Stimulated activated CD4-positive, alpha-beta T cell treated with anti-CD3 and anti-CD28 coated beads, TNF-alpha, amount 100 ng/mL, for 4 hours (primary cell): ENCODE data around the gene CWC15.
"Not testable (repeated sequence)": the region's sequence is repeated elsewhere in the genome, so short reads cannot be mapped to it uniquely, and the experiment has no call there.

ENCODE experiments used
- DNase-seq, 3 experiments: peaks; one replicate each; pipeline ENCODE4 v3.0.0-alpha.2; 2020; ENCODE audit warnings: low read depth in 3 of 3

Gene CWC15

DNA sequence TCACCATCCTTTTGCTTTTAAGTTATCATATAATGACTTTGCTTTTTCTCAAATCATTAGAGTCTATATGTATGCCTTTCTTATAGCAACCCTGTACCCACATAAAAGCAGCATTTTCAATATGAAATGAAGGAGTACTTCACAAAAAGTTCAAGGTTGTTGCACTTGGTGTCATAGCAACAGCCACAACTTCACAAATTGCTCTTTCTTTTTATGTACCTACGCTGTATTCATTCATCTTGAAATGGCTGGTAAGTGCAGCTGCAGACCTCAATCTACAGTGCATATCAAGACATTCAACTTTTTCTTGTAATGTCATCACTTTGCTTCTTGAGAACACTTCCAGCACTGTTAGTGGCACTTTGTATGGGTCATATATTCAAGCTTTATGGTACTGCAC, 18.6 kb downstream of the CWC15 start:
- no peak for DNase-seq

- no peak for DNase-seq
These were observed 25.2 kb downstream of the CWC15 start for GRCh38 chr11:94948070-94948617.

DNA sequence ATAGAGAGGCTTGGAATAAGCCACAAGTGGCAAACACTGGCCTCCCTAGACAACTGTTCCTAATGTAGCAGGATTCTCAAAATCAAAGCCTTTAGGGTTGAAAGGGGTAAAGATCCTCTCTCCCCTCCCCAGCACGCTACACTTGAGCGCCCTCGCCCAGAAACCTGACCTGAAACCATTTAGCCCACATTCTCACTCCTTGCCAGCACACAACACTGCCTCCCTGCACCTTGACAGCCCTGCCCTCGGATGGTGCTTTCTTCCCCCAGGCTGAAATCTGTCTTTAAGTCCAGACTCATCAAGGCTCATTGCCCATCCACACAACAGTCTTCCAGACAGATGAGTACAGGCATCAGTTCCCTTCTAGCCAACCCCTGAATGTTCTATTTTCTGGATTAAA, 26.5 kb downstream of the CWC15 start:
- no peak for DNase-seq

DNA sequence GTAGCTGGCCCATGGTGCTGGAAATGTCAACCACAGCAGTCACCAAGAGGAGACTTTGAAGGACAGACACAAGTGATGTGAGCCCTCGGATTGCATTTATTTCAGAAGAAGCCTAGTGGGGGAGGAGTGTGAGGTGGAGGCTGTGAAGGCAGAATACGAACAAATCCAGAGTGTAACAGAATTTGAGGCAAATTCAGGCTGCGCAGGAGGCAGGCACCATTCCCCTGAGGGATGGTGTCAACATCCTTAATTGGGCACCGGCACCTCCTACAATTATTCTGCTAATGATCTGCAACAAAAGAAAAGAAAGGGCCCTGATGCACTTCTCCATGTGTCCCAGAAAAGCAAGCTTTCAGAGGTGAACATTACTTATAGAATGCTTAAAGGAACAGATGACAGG, 32.2 kb downstream of the CWC15 start:
- no peak for DNase-seq

DNA sequence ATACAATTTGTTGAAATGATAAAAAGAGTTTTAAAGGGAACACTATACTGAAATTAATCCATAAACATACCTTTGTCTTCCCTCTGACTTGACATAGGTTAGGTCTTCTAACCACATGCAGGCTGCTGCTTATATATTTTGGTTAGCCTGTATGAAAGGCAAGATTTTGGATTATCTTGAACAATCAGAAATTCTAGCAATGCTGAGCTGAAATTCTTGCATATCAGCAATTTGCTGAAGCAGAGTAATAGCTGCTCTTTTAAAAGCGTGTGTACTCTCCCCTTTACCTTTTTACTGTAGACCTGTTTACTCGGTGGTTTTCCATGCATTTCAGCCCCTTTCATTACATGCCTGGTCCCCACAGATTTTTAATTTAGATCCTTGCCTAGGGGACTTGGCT, 34.0 kb downstream of the CWC15 start:
- no peak for DNase-seq

GRCh38 chr11:94938095-94939055, 35.0 kb downstream of the CWC15 start:
- no peak for DNase-seq

DNA sequence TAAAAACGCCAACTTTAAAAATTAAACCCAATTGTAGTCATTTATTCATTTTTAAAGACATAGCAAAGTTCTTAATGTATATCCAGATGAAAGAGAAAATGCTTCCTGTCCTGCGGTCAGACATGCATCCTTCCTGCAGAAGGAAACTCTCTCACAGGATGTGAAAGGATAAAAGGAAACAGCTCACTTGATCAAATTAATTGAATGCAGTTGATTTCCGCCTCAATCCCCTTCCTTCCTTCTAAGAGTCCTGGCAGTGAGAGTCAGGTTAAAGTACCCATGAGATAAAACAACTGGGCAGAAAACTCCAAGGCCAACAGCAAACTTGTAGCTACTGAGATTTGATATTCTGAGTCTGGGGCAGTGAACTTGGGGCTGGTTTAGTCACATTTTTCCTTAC, 38.5 kb downstream of the CWC15 start:
- DNase-seq = no peak

GRCh38 chr11:94934362-94934761, 39.0 kb downstream of the CWC15 start:
- no peak for DNase-seq

GRCh38 chr11:94933223-94934130, 39.9 kb downstream of the CWC15 start:
- no peak for DNase-seq

GRCh38 chr11:94932503-94932902, 40.9 kb downstream of the CWC15 start:
- no peak for DNase-seq

GRCh38 chr11:94932072-94932471, 41.3 kb downstream of the CWC15 start:
- DNase-seq = not testable (repeated sequence)

GRCh38 chr11:94928117-94928990, 45.0 kb downstream of the CWC15 start:
- no peak for DNase-seq

GRCh38 chr11:94926698-94927237, 46.6 kb downstream of the CWC15 start:
- DNase-seq = no peak

GRCh38 chr11:94926271-94926625, 47.1 kb downstream of the CWC15 start:
- DNase-seq = no peak

- DNase-seq = no peak
These were observed 47.7 kb downstream of the CWC15 start for GRCh38 chr11:94925422-94926270.

- DNase-seq = no peak
These were observed 48.7 kb downstream of the CWC15 start for GRCh38 chr11:94924612-94925011.

GRCh38 chr11:94924171-94924572, 49.2 kb downstream of the CWC15 start:
- DNase-seq = no peak

DNA sequence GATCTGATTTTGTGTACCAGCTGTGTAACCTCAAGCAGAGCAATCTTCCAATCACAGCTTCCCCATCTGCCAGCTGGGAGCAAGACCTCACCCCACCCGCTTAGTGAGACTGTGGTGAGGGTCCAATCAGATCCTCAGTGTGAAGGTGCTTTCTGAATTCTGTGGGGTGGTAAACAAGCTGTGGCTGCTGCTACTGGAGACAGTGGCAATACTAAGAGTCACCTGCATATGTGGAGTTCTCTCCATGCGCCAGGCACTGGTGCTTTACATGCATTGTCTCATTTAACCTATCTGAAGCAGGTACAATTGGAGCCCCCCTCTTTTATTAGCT, 50.4 kb downstream of the CWC15 start:
- no peak for DNase-seq

DNA sequence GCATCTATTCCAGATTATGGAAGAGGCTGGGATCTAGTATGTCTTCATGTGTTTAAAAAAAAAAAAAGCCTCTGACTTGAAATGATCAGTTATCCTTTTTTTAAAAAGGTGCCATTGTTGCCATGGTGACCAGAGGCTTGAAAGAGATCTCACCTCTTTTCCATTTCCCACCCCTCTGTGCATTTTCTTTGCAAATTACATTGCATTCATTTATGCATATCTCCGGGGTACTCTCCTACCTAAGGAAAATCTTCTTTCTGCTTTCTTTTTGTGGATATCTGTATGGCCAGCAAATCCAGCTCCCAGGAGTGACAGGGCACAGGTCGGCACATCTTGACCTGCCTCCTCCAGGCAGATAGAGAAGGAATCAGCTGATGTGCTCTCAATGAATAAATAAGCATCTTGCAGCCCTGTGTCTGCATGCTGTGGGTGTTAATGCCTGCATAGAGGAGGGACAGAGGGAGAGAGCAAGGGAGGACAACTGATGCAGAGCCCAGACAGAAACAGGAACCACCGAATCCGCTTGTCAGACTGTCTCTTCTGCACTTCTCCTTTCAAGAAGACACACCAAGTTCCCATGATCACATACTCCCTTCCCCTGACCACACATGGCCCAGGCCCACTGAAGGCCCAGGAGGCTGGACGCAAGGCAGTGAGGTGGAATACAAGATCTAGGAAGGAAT, 50.9 kb downstream of the CWC15 start:
- no peak for DNase-seq

GRCh38 chr11:94920311-94920710, 53.0 kb downstream of the CWC15 start:
- DNase-seq = no peak
